ENCODE measurements around the gene AADACL4.

- TF ChIP-seq CTCF (IDR thresholded peaks at IDR 0.05; ENCODE audit: poor library complexity, severe bottlenecking) (no peak), TAF1 (IDR thresholded peaks at IDR 0.05; ENCODE audit: low read depth) (no peak), RAD21 (conservative IDR thresholded peaks at IDR 0.05) (no peak)
These were observed 6.1 kb downstream of the AADACL4 start for GRCh38 chr1:12649971-12650421.
